Activated CD4-positive, alpha-beta T cell treated with anti-CD3 and anti-CD28 coated beads for 1 hour (primary cell): ENCODE results near the gene DNASE2B.

ENCODE experiments used
- DNase-seq: peaks from one replicate; pipeline ENCODE4 v3.0.0-alpha.2; 2020

DNASE2B gene, protein sequence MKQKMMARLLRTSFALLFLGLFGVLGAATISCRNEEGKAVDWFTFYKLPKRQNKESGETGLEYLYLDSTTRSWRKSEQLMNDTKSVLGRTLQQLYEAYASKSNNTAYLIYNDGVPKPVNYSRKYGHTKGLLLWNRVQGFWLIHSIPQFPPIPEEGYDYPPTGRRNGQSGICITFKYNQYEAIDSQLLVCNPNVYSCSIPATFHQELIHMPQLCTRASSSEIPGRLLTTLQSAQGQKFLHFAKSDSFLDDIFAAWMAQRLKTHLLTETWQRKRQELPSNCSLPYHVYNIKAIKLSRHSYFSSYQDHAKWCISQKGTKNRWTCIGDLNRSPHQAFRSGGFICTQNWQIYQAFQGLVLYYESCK

DNA sequence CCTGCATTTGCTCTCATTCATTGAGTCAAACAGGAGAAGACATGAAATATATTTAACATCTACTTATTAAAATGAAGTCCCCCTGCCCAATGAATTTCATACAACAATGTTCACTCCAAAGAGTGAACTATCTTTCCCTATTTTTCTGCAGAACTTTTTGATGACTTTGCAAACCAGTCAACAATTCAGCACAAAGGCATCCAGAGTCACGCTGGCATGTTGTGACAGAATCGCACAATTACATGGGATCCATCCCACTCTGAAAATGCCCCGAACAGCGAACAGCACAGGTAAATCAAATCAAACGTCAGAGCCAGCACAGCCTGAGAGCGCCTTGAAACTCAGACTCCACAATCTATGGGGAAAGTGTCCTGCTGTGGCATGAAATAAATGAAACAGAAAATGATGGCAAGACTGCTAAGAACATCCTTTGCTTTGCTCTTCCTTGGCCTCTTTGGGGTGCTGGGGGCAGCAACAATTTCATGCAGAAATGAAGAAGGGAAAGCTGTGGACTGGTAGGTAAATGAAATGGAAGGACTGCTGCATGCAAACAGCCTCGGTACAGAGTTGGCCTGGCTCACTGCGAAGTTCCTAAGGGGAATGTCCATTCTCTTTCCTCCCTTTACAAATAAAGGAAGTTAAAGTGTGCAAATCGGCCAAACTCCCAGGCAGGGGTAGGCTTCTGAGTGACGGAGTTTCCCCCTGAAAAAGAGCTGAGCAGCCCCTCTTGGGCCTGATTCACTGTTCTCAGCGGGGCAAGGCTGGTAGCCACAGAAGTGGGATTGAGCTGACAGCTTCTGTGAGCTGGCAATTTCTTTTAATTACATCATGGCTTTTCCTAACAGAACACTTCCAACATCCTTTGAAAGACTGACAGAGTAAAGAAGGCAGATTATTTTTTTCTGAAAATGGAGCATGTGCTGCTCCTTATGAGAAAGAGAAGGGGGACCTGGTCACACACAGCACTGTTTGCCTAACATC lies at the start of gene DNASE2B:
TSS of gene DNASE2B (plus strand) at position 310 of the 981 bp plus-strand sequence. CDS start at position 391, 81 bp downstream.
- DNase-seq: no peak

DNA sequence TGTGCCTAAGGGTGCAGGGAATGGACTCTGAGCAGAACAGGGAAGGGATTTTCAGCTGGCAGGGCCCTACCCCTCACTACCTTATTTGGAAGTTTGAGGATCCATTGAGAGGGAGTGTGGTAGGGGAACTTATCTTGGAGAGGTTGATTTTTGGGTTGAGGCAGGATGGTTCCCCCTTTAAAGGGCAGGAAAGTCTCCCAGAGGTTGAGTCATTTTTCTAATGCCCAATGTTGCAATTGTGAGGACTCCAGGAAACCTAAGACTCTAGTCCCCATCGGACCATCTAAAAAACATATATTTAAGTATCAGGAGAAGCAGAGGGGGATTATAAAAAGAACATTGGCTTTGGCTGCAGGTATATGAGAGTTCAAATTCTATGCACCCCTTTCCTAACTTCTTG lies 49.5 kb upstream of the DNASE2B start:
- DNase-seq: no peak

DNA sequence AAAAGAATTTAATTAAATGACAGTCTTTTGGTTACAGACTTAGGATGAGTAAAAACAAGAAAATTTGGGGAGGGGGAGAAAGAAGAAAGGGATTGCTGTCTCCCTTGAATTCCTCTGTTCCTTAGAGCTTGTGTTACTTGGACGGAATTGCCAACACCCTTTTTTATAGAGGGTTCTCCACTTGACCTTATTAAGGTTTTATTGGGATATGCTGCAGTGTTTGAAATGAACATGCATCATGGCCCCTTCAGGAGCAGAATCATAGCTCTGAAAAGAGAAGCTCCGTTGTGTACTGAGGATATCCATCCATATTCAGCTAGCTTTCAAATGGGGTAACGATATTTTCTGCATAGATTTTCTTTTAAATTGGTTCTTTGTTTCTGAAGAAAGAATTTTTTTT lies 48.2 kb upstream of the DNASE2B start:
- DNase-seq: no peak

DNA sequence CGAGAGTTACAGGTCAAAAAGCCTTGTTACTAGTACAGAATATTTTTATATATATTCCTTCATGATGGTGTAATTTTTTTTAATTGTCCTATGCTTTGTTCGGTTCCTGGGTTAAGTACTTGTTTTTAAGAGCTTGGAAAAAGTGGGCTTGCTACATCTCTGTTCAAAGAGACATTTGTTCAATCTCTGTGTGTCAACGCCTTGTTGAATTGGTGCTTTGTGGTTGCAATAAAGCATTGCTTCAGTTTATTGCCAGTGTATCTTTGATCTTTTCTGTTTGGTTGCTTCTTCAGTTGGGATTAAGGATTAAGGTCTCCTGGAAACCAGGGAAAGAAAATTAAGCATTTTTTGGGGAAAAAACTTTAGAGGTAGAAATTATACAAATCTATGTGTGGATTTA lies 47.7 kb upstream of the DNASE2B start:
- no peak for DNase-seq

DNA sequence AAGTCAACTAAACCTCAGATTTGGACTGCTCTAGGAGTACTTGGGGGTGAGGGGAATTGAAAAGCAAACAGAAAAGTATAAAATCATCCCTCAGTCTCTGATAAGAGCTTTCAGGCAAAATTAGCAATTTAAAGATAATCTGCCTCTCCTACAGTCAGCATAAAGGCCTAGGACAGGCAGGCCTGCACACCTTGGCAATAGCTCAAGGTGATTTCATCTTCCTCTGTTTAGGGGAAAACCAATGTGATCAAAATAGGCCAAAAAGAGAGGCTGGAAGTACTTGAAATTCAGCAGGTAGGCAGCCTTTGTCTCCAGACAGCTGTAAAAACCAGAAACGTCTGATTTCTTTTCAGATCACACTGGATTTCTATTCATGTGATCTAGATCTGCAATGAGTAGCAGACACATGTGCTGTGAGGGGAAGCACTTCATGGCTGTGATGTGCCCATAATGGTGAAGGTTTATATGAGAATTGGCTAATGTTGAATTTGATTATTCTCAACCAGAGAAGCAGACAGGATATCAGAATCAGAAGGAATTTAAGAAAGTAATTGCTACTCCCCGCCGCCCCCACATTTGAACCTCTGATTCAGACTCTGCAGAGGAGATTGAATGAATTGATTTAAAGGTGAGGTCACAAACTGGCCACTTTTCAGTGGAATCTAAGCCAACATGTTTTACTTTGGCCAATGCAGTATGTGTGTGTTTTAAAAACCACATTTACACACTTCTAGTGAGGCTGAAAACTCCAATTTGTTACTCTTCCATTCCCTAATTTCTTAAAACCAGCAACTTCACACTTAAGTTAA lies 45.8 kb upstream of the DNASE2B start:
- DNase-seq: no peak

DNA sequence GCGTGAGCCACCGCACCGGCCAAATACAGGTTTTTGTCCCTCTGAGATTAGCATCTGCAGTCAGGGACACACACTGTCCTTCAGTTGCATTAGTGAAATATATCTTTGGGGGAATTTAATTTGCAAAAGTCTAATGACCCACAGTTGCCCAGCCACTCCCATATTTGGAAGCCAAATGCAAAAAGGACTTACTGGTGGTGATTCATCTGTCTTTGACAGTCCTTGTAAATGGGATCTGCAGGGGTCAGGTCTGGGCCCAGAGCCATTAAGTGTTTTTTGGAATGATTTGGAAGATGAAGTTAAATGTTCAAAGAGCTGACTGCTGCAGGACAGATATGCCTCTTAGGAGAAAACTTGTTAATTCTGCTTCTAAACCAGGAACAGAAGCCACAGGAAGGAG lies 44.6 kb upstream of the DNASE2B start:
- DNase-seq: no peak

DNA sequence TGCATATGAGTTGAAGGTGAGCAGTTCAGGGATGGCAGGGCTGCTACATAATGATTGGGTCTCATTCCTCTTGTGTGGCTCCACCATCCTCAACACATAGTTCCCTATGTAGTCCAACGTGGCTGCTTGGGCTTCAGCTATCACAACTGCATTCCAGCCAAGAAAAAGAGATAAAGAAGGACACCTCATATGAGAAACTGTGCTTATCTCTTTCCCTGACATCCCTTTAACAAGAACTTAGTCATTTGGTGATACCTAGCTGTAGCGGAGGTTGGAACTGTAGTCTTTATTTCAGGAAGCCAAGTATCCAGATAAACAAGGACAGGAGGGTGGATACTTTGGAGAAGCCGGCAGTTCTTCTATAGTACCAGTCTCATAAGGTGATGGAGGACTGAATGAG lies 42.7 kb upstream of the DNASE2B start:
- DNase-seq: no peak

DNA sequence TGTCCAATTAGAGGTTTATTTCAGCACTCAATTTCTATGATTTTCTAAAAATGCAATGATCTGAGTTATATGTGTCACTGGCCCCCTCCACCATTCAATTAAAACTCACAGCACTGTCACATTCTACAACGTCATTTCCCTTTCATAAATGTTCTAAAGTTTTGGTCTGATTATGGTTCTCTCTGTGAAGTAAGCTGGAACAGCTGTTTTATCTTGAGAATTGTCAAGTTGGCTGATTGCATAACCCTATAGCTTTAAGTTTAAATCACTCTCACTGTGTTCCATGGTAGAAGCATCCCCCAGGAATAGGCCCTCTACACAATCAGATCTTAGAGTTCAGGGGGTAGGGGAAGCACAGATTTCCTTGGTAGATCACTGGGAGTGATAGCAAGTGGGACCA lies 41.4 kb upstream of the DNASE2B start:
- DNase-seq: no peak

DNA sequence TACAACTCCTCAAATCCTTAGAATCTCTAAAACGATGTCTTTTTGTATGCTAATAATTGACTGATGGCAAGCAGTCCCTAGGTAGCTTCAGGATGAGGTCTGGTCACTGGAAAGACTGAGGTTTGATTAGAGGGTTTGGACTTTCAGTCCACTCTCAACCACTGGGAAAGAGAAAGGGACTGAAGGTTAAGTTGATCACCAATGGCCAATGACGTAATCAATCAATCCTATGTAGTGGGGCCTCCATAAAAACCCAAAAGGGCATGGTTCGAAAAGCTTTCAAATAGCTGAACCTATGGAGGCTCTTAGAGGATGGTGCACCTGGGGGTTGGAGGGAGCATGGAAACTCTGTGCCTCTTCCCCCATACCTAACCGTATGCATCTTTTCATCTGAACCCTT lies 39.6 kb upstream of the DNASE2B start:
- no peak for DNase-seq

DNA sequence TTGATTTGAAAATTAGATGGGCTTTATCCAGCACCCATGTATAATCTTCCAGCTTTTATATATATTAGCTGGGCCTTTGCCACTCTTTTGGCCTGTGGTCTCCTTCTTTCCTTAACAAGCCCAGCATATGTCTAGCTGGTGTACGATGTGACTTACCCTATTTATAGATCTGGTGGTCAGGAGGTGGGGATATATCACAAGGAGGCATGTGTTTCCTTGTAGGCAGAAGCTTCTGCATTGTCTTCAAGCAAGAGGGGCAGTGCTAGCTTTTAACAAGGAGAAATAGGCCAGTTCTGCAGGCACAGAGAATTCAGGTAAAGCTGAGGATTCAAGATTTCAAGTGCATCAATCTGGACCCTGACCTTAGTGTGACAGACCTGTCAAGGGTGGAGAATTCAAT lies 38.0 kb upstream of the DNASE2B start:
- DNase-seq: no peak

DNA sequence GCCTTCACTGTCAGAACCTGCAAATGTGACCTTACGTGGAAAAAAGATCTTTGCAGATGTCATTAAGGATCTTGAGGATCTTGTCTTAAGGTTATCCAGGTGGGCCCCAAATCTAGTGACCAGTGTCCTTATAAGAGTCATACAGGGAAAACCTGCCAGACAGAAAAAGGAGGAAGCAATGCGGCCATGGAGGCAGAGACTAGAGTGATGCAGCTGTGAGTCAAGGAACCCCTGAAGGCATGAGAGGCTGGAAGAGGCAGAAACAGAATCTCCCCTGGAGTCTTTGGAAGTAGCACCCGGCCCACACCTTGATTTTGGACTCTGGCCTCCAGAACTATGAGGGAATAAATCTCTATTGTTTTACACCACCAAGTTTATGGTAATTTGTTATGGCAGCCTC lies 36.5 kb upstream of the DNASE2B start:
- DNase-seq: no peak

DNA sequence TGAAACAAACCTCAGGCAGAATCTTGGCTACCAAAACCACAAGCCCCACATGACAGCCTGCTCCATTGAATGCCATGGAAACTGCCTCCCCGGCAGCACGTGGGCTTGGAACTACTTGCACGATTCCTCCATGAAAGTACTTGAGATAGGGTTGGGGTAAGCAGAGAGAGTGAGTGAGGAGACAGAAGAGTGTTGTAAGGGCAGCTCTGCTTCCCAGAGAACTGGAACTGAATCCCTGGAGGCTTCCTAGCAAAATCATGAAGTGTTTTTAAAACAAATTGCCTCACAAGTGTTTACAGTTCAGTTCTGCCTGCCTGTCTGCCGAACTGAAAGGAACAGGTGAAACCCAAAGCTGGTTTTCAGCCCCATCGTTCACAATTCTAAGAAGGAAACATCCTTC lies 35.3 kb upstream of the DNASE2B start:
- DNase-seq: no peak

DNA sequence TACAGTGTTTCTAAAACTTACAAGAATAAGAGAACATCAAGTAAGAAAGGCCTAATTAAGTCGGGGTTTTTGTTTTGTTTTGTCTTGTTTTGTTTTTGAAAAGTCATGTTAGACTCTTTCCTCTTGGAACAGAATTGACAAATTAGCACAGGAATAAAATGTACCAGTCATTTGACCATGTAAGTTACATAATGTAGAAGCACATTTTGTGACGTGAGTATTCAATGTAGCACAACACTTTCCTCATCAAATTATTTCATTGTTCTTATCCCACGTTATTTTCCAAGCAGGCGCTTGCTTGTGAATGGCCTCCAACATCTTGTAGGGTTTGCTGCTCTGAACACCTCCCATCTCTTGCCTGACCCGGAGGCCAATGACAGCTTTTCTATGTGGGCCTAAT lies 34.7 kb upstream of the DNASE2B start:
- DNase-seq: no peak

DNA sequence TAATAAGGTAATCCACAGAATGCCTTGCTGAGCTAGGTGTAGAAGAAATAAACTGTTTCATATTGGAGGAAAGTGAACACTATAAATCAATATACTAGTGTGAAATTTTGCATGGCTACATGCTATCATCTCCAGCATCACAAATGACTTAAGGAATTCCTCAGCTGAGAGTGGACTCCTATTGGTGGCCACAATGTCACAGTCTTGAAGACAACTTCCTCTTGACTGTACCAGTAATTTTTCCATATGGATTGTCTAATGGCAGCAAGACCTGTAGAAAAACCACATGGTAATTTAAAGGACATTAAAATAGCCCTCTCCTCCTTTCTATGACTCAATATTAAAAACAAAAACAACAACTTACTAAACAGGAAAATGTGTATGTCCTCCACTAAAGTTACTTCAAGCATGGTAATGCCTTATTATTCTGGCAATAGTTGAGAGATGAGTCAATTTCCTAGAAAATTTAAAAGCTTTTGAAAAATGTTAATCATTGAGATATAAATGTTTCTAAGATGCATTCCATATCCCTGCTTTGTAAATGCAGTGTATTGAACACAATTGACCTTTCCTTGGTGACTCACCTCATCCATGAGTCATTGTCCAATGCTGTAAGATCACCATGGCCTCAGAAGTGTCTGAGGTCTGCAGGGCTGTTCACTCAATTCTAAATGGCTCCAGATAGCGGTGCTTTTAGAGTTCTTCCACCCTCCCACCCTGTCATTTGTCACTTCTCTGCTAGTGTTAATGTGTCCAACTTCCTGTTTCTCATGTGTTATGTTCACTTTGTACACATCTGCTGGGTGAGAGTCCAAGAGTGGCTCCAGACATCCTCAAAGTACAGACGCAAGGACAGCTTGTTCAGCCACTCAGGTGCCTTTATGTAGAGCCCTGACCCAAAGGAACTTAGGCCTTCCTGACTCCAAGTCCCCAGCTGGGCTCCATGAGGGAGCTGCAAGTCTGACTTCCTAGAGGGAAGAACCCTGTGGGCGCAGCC lies 32.8 kb upstream of the DNASE2B start:
- DNase-seq: no peak

DNA sequence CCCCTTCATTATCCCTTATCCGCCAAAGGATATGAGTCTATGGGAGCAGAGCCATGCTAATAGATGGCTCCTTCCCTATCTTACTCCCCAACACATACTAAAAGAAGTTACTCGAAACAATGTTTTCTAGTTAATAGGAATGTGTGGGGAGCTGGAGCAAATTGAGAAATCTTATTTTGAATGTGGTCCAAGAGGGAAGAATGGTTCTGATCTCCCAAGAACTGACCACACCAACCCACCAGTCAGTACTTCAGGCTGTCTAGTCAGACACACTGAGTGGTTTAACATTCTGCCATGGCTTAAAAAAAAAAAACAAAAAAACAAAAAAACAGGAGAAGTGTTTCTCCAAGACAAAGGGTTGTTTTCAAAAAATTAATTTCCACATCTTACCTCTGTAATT lies 31.5 kb upstream of the DNASE2B start:
- DNase-seq: no peak

DNA sequence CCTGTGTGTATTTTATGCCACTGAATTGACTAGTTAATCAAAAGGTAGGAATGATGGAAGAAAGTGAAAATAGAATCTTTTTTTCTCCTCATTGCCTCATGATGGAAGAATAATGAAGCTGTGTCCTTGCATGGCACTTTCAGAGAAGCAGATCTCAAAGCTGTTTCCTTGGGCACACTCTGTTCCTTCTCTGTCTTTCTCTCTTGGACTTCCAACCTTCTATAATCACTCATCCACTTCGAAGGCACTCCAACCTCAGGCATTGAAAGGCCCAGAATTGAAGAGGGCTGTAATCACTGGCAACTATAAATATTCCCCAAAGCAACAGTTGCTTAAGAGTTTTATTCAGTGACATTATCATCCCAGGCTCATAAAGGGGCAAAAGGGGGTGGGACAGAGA lies 31.1 kb upstream of the DNASE2B start:
- no peak for DNase-seq

DNA sequence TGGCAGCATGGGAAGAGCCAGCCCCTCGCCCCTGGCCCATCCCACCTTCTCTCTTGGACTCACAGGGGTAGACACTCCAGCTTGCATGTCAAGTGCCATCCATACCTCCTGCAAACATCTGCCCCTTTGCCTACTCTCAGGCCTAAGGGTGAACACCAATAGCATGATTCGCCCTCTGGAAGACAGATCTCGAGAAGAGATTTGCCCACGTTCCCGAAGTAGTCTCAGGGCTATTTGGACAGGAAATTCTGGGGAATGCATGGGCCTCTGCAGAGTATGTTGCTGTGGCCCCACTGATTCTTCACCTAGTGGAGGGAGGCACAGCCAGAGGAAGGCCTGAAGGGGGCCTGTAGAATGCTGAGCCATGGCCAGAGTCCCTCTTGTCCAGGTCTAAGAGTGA lies 29.8 kb upstream of the DNASE2B start:
- no peak for DNase-seq

DNA sequence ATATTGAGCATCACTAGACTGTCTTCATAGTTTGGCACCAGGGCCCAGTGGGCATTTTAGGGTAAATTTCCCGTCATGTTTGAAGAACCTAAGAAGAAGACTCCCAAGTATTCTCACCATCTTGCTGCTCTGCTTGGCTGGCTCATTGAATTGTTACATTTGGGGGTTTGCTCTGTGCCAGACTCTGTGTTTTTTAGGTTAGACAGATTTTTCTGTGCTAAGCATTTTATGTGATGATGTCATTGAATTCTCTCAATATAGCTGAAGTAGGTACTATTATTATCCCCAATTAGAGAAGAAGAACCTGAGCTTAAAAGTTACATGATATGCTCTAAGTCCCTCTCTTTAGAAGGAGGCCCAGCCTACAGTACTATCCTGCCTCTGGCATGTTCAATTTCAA lies 28.0 kb upstream of the DNASE2B start:
- DNase-seq: no peak

DNA sequence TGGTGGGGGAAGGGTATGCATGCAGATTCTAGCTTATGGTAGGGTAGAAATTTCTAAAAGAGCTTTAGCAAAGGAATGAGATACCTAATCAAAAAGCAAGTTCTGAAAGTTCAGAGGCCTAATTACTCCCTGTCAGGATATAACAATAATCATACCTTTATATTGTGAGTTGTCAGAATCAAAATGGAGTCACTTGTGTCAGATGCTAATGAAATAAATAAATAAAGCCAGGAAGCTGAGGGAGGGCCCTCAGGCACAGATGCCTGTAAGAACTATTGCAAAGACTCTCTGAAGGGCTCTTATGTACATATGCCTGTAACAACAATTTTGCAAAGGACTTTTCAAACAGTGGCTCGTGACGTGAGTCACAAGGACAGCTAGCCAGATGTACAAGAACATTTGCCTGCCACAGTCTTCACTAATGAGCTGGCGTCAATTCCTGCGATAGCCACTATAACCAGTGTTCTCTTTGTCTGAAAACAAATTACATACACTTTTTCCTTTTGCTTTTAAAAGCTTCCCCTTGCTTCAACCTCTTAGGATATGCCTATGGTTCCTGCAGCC lies 27.4 kb upstream of the DNASE2B start:
- DNase-seq: no peak

DNA sequence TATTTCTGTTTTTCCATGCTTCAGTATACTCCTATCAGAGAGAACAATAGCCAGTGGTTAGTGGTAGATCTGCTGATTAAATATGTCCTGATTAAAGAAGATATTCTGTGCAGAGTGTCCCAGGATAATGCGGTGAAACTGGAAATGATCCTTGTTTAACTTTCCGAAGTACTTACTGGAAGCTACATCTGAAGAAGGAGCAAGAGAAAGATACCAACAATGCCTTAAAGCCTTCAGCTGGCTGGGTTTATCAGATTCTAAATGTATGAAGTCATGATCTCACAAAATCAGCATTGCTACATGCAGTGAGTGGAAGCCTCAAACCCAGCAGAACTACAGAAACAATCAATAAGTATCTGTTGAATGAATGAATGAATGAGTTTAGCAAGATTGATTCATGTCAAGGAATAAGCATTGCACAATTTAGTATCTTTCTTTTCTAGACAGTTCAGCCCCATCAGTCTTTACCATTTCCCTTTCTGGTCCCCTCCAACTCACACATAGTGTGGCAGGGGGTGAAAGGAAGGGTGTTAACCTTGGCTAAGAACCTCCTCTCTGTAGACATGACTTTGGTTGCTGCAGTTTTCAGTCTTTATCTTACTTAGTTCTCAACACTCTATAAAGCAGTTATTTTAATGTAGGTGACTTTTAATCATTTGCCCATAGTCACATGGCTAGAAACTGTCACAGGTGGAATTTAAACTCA lies 24.7 kb upstream of the DNASE2B start:
- DNase-seq: no peak
